OCI-LY1 (cell line): ENCODE measurements around the gene DEFB108B.
"Not testable (repeated sequence)": the region's sequence is repeated elsewhere in the genome, so short reads cannot be mapped to it uniquely, and the experiment has no call there.

ENCODE experiments used
- H2AFZ ChIP-seq: fragments of 200-600 bp; sonication (generic), shearing (Covaris generic); 2 replicates; pipeline ENCODE4 v1.6.0; 2014; ENCODE audit warnings: antibody characterized with exemption, mild to moderate bottlenecking, low read length
- H3F3A ChIP-seq: fragments of 200-600 bp; sonication (generic), shearing (Covaris generic); 2 replicates; pipeline ENCODE4 v1.6.0; 2014; ENCODE audit warnings: mild to moderate bottlenecking, antibody characterized with exemption, low read length, moderate library complexity; ENCODE audit not compliant: insufficient read depth
- H3K27ac ChIP-seq: fragments of 200-600 bp; sonication (generic); 2 replicates; pipeline ENCODE4 v1.5.1; 2014; ENCODE audit warnings: low read length, mixed run types, mild to moderate bottlenecking, low read depth; ENCODE audit not compliant: poor library complexity, severe bottlenecking
- H3K27me3 ChIP-seq: fragments of 200-600 bp; sonication (generic); 2 replicates; pipeline ENCODE4 v1.6.0; 2014; ENCODE audit warnings: antibody characterized with exemption, mild to moderate bottlenecking, low read length, moderate library complexity; ENCODE audit not compliant: insufficient read depth
- H3K36me3 ChIP-seq: fragments of 200-600 bp; sonication (generic); 2 replicates; pipeline ENCODE4 v1.6.1; 2014; ENCODE audit warnings: mild to moderate bottlenecking, antibody characterized with exemption, low read length, moderate library complexity, mixed read lengths; ENCODE audit not compliant: insufficient read depth
- H3K4me1 ChIP-seq: fragments of 200-600 bp; sonication (generic); 2 replicates; pipeline ENCODE4 v1.5.1; 2014; ENCODE audit warnings: mild to moderate bottlenecking, low read length, moderate library complexity; ENCODE audit not compliant: insufficient read depth, severe bottlenecking
- H3K4me2 ChIP-seq: fragments of 200-600 bp; sonication (generic), shearing (Covaris generic); 2 replicates; pipeline ENCODE4 v1.6.1; 2014; ENCODE audit warnings: low read length
- H3K4me3 ChIP-seq: fragments of 200-600 bp; sonication (generic); 2 replicates; pipeline ENCODE4 v1.5.1; 2014; ENCODE audit warnings: low read length, low read depth, mild to moderate bottlenecking, mixed read lengths; ENCODE audit not compliant: poor library complexity, severe bottlenecking
- H3K79me2 ChIP-seq: fragments of 200-600 bp; shearing (Covaris generic); 2 replicates; pipeline ENCODE4 v1.6.1; 2016; ENCODE audit warnings: mixed run types, low read length, mixed read lengths; ENCODE audit not compliant: insufficient read depth
- H3K9ac ChIP-seq: fragments of 200-600 bp; sonication (generic), shearing (Covaris generic); 2 replicates; pipeline ENCODE4 v1.6.1; 2014; ENCODE audit warnings: mild to moderate bottlenecking, low read length, mixed read lengths
- H3K9me2 ChIP-seq: fragments of 200-600 bp; sonication (generic), shearing (Covaris generic); 2 replicates; pipeline ENCODE4 v1.6.1; 2014; ENCODE audit warnings: low read depth, mild to moderate bottlenecking, low read length, mixed read lengths
- H3K9me3 ChIP-seq: fragments of 200-600 bp; shearing (Covaris generic); 2 replicates; pipeline ENCODE4 v1.6.1; 2014; ENCODE audit warnings: low read length, mixed read lengths
- H4K20me1 ChIP-seq: fragments of 200-600 bp; sonication (generic), shearing (Covaris generic); 2 replicates; pipeline ENCODE4 v1.6.0; 2016; ENCODE audit warnings: mild to moderate bottlenecking, low read length; ENCODE audit not compliant: insufficient read depth
- CTCF ChIP-seq: fragments of 200-600 bp; sonication (generic), shearing (Covaris generic); IDR thresholded peaks from 2 replicates; pipeline ENCODE4 v1.5.1; 2017; ENCODE audit warnings: mild to moderate bottlenecking, antibody characterized with exemption, low read length, moderate library complexity, mixed read lengths

DEFB108B gene

GRCh38 chr11:71813481-71814355 is 19.3 kb upstream of the DEFB108B start:
- 0 out of 2 replicates have a peak overlapping the region, but pooled peaks have one; percentile 87 for H2AFZ ChIP-seq
- H3K4me3 ChIP-seq: peak overlapping the region; percentile 66
- not testable (repeated sequence) for H3K36me3 ChIP-seq, H3K27ac ChIP-seq, H3K9me2 ChIP-seq, H4K20me1 ChIP-seq, H3K4me1 ChIP-seq, H3K27me3 ChIP-seq, H3K79me2 ChIP-seq, H3F3A ChIP-seq, H3K9me3 ChIP-seq
- peak overlapping the region; percentile 71 for H3K9ac ChIP-seq
- TF ChIP-seq CTCF: peak; percentile 60
- peak overlapping the region; percentile 74 for H3K4me2 ChIP-seq

GRCh38 chr11:71821539-71821938 is 11.5 kb upstream of the DEFB108B start:
- H3K36me3 ChIP-seq, H3K4me2 ChIP-seq, H4K20me1 ChIP-seq: not testable (repeated sequence)

GRCh38 chr11:71829247-71829646 is 3.8 kb upstream of the DEFB108B start:
- not testable (repeated sequence) for H3K27me3 ChIP-seq, H3K36me3 ChIP-seq, H2AFZ ChIP-seq, H3F3A ChIP-seq, H3K4me3 ChIP-seq, H3K27ac ChIP-seq, H3K9me2 ChIP-seq, H3K4me2 ChIP-seq, H4K20me1 ChIP-seq, H3K9me3 ChIP-seq, H3K79me2 ChIP-seq, H3K4me1 ChIP-seq, H3K9ac ChIP-seq

More at GRCh38 chr11:71821539-71821938, 11.5 kb upstream of the DEFB108B start:
- not testable (repeated sequence) for H3K4me1 ChIP-seq, H2AFZ ChIP-seq, H3F3A ChIP-seq, H3K27me3 ChIP-seq, H3K27ac ChIP-seq, H3K4me3 ChIP-seq, H3K9me2 ChIP-seq, H3K9me3 ChIP-seq, H3K79me2 ChIP-seq, H3K9ac ChIP-seq

- H3K79me2 ChIP-seq, H3K27me3 ChIP-seq, H3K9me3 ChIP-seq, H3F3A ChIP-seq, H4K20me1 ChIP-seq, H3K4me3 ChIP-seq, H3K4me1 ChIP-seq, H2AFZ ChIP-seq, H3K9me2 ChIP-seq, H3K4me2 ChIP-seq, H3K36me3 ChIP-seq, H3K27ac ChIP-seq, H3K9ac ChIP-seq: not testable (repeated sequence)
These were observed 3.3 kb upstream of the DEFB108B start for GRCh38 chr11:71829686-71830085.

- not testable (repeated sequence) for H3K79me2 ChIP-seq, H3K9me3 ChIP-seq, H3K4me2 ChIP-seq, H3K9ac ChIP-seq, H3F3A ChIP-seq, H4K20me1 ChIP-seq, H3K36me3 ChIP-seq, H3K4me1 ChIP-seq, H2AFZ ChIP-seq, H3K4me3 ChIP-seq, H3K27ac ChIP-seq, H3K9me2 ChIP-seq, H3K27me3 ChIP-seq
These were observed 9.7 kb downstream of the DEFB108B start for GRCh38 chr11:71842720-71843119.

GRCh38 chr11:71843355-71843754 is 10.4 kb downstream of the DEFB108B start:
- not testable (repeated sequence) for H3K27ac ChIP-seq, H3K4me2 ChIP-seq, H3K79me2 ChIP-seq, H4K20me1 ChIP-seq, H2AFZ ChIP-seq, H3K27me3 ChIP-seq, H3F3A ChIP-seq, H3K4me3 ChIP-seq, H3K9me3 ChIP-seq, H3K4me1 ChIP-seq, H3K9ac ChIP-seq, H3K36me3 ChIP-seq, H3K9me2 ChIP-seq
